Stomach (tissue), 4 donors: ENCODE measurements around the gene CHD5.

Experiments
- EP300 ChIP-seq: sonication (generic); formaldehyde crosslinking; IDR thresholded peaks from one replicate; pipeline ENCODE4 v1.6.1; 2017; ENCODE audit warnings: antibody characterized with exemption
- POLR2A ChIP-seq, 4 donors: fragments of 450-650 bp; IDR thresholded peaks; one replicate each; pipeline ENCODE4 v1.6.1; 2016; ENCODE audit warnings: antibody characterized with exemption in 4 of 4, control low read depth in 2 of 4, mild to moderate bottlenecking in 1 of 4, moderate library complexity in 1 of 4
- POLR2AphosphoS5 ChIP-seq, 3 donors: sonication (generic); formaldehyde crosslinking; IDR thresholded peaks; one replicate each; pipeline ENCODE4 v1.6.1; 2016; ENCODE audit warnings: antibody characterized with exemption in 3 of 3
- TF ChIP-seq, protein P1 (sequence below), 7 experiments: fragments of 450-650 bp in 4 of 7; fragments of 200-600 bp in 3 of 7; sonication (generic) in 3 of 7; IDR thresholded peaks; one replicate each; pipeline ENCODE4 v1.5.1; 2016 to 2019; ENCODE audit warnings: antibody characterized with exemption in 7 of 7, control low read depth in 2 of 7, mild to moderate bottlenecking in 1 of 7

DNA sequence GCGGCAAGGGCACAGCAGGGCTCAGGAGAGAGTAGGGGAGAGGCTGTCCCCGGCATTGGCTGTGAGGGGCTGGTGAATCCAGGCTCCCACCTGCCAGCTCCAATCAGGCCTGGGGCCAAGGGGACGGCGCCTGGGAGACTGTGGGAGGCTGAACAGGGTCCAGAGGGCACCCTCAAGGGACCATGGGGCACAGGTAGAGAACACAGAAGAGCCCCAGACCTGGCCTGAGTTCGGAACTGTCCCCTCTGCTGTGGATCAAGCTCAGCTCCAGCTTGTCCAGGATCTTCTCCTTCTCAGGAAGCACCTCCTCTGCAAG is 67.5 kb downstream of the CHD5 start:
- TF ChIP-seq, protein P1, sequence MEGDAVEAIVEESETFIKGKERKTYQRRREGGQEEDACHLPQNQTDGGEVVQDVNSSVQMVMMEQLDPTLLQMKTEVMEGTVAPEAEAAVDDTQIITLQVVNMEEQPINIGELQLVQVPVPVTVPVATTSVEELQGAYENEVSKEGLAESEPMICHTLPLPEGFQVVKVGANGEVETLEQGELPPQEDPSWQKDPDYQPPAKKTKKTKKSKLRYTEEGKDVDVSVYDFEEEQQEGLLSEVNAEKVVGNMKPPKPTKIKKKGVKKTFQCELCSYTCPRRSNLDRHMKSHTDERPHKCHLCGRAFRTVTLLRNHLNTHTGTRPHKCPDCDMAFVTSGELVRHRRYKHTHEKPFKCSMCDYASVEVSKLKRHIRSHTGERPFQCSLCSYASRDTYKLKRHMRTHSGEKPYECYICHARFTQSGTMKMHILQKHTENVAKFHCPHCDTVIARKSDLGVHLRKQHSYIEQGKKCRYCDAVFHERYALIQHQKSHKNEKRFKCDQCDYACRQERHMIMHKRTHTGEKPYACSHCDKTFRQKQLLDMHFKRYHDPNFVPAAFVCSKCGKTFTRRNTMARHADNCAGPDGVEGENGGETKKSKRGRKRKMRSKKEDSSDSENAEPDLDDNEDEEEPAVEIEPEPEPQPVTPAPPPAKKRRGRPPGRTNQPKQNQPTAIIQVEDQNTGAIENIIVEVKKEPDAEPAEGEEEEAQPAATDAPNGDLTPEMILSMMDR (IDR thresholded peaks at IDR 0.05) = no peak
- TF ChIP-seq POLR2AphosphoS5 (IDR thresholded peaks at IDR 0.05) (no peak), POLR2A (IDR thresholded peaks at IDR 0.05) (no peak), EP300 (no peak)
